Gastroesophageal sphincter (tissue), 3 donors: Measurements from ENCODE around the gene CFAP47.

Source experiments
- EP300 ChIP-seq: sonication (generic); formaldehyde crosslinking; IDR thresholded peaks from one replicate; pipeline ENCODE4 v1.6.1; 2017; ENCODE audit warnings: antibody characterized with exemption, mild to moderate bottlenecking
- POLR2A ChIP-seq, 2 donors: fragments of 450-650 bp; IDR thresholded peaks; one replicate each; pipeline ENCODE4 v1.6.1; 2017; ENCODE audit warnings: antibody characterized with exemption in 2 of 2, mild to moderate bottlenecking in 2 of 2, moderate library complexity in 1 of 2
- POLR2AphosphoS5 ChIP-seq: sonication (generic); formaldehyde crosslinking; IDR thresholded peaks from one replicate; pipeline ENCODE4 v1.6.1; 2017; ENCODE audit warnings: antibody characterized with exemption
- TF ChIP-seq, protein P1 (sequence below), 4 experiments: fragments of 200-600 bp in 2 of 4; fragments of 450-650 bp in 2 of 4; sonication (generic) in 1 of 4; IDR thresholded peaks; one replicate each; pipeline ENCODE4 v1.5.1; 2017 to 2019; ENCODE audit warnings: antibody characterized with exemption in 4 of 4, mild to moderate bottlenecking in 2 of 4, moderate library complexity in 2 of 4

DNA sequence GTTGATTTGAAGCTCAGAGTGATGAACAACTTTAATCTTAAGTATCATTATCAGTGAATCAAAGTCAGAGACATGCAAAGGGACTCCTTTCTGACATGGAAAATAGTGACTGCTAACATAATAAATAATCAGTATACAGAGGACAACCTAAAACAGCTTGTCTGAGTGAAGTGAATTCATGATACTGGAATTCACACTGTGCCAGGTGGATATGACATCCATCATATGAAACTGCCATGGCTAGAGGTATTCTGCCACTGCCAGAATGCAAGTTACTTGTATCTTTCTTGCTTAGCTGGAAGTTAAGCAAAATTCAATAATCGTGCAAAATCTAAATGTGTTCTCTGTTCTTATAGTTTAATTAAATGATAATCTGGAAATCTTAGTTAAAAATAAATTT lies 429.0 kb downstream of the CFAP47 start:
- TF ChIP-seq, protein P1, sequence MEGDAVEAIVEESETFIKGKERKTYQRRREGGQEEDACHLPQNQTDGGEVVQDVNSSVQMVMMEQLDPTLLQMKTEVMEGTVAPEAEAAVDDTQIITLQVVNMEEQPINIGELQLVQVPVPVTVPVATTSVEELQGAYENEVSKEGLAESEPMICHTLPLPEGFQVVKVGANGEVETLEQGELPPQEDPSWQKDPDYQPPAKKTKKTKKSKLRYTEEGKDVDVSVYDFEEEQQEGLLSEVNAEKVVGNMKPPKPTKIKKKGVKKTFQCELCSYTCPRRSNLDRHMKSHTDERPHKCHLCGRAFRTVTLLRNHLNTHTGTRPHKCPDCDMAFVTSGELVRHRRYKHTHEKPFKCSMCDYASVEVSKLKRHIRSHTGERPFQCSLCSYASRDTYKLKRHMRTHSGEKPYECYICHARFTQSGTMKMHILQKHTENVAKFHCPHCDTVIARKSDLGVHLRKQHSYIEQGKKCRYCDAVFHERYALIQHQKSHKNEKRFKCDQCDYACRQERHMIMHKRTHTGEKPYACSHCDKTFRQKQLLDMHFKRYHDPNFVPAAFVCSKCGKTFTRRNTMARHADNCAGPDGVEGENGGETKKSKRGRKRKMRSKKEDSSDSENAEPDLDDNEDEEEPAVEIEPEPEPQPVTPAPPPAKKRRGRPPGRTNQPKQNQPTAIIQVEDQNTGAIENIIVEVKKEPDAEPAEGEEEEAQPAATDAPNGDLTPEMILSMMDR (IDR thresholded peaks at IDR 0.05): no peak
- TF ChIP-seq POLR2A (IDR thresholded peaks at IDR 0.05) (no peak), POLR2AphosphoS5 (no peak), EP300 (no peak)
